Measurements from ENCODE around the gene PLXNC1. TPM values are rescaled to one million over a fixed set of nuclear protein-coding genes. Genes with fewer than 3 reads are reported as not detected.

PLXNC1 gene
- total RNA-seq, 2 experiments from 2014 or later = 4.0 to 5.6 TPM

DNA sequence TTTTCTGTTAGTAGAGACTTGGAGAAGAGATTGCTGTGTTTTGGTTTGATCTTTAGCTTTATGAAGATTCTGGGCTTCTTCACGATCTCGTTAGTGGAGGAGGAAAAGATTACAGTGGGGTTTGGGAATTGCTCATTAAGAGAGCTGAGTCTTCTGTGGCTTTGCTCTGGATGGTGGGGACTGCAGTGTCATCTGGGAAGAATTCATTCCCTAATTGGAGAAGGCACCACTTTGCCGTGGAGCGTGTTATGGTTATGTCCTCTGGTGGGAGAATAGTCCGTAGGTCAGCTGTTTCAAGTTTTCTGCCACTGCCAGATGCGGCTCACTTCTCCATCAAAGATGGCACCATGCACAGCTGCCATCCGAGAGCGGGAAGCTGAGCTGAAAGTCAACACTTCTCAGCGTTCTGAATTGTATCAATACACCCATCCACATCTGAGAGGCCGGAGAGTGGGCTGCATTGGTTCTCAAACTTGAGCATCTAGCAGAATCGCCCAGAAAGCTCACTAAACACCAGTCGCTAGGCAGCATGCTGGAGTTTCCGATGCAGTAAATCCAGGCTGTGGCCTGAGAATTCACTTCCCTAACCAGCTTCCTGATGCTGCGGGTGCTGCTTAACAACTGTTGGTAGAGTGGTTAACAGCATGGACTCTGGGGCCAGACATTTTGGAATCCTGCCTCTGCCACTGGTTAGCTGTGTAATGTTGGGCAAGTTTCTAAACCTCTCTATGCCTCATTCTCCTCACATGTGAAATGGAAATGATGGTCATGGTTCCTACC lies 117.8 kb downstream of the PLXNC1 start:
- CTCF ChIA-PET = no interaction called here
- POLR2A ChIA-PET = no interaction called here

DNA sequence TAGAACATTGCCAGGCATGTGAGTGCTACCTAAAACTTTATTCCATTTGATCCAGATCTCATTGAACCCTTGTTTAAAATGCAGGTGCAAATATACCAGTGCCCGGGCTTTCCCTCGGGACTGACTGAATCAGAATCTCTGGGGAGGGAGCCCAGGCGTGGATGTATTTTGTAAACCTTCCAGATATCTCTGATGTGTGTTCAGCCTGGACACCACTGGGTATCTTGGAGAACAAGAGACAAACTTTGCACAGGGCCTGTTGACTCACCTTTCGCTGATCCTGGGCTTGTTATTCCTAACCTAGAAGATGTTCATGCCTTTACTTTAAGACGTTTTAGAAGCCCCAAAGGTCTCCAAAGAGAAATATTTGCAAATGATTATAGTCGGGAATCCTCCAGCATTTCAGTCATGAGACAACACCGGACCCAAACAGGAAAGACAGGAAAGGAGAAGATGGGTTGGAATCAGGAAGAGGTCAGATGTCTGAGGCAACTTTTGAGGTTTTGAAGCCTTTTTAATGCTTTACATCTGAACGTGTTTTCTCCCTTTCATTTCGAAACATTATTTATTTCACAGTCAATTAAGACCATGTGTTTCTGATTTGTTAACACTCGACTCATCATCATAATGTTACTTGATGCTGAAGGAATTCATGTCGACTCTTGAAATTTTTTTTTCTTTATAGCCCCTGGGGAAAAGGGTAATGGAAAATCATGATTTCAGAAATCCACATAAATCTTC lies 118.6 kb downstream of the PLXNC1 start:
- ChIA-PET CTCF (no interaction called here), POLR2A (no interaction called here)

DNA sequence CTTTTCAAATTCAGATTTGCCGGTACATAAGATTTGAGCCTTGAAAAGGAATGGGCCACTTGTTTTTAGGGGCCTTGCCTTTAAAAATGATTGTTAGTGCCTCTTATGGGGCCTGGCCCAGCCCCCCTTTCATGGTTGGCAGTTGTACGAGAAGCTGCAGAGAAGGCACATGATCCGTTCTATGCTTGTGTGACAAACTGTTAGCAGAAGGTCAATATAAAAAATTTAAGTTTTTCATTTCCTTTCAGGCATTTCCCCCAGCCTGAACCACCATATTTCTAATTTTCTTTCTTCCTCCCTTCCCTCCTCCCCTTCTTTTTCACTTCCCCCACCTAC lies 119.1 kb downstream of the PLXNC1 start:
- ChIA-PET CTCF (no interaction called here), POLR2A (no interaction called here)

DNA sequence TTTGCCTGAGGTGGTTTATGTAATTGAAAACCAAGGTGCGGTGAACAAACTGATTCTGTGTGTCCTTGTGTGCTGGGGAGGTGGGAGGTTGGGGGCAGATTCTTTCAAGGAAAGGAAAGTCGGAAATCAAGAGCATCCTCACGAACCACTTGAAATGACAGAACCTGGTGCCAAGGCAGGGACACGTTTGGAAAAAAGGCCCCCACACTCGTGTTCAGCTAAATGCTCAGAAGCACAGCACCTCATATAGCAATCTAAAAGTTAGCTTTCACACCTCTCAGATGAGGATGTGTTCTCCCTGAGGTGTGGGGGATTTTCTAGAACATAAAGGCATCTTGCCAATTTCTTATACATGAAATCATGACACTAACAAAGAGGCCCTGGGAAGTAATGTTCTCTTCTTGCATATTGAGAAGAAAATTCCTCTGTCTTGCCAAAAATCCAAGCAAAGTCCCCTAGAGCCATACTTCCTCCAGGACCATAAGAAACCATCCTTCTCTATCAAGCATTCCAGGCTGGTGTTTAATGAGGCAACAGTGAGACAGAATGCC lies 119.6 kb downstream of the PLXNC1 start:
- CTCF ChIA-PET = interaction anchor here (0.6 kb wide), 1 partner anchor 17 kb away, joined by 4 read pairs; no protein-coding TSS in a partner anchor
- POLR2A ChIA-PET = no interaction called here

DNA sequence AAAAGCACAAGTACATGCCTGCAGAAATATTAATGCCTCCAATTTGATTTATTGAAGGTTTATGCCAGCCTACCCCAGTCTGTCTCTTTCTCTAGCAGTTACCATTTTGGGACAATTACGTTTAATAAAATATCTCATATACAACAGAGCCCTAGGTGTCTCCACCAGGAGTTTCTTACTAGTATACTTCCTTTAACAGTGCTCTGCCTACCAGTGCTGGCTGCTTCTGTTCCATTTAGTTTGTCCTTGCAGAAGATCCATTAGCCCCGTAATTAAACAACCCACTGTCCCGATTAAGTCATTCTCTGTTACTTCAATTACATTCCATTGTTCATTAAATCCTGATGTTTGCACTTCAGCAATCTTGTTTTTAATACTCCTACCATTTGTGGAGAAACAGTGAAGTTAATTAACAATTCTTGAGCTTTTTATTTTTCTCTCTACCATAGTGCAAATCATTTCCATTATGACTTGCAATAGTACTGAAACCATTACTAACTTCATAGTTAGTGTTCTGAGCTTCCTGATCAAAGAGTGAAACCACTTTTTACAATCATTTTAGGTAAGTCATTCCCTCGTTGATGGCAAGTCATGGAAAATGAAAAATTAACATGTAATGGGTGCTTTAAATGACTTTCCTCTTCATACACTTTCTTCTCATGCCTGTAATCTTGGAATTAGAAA lies 121.1 kb downstream of the PLXNC1 start:
- ChIA-PET CTCF (interaction anchor here (1.1 to 2.2 kb wide), 3 partner anchors 36 to 121 kb away, joined by 4 to 7 read pairs (median 6); partner anchors contain the start of gene PLXNC1), POLR2A (interaction anchor here (1.4 kb wide), 1 partner anchor 62 kb away, joined by 4 read pairs; no protein-coding TSS in a partner anchor)

DNA sequence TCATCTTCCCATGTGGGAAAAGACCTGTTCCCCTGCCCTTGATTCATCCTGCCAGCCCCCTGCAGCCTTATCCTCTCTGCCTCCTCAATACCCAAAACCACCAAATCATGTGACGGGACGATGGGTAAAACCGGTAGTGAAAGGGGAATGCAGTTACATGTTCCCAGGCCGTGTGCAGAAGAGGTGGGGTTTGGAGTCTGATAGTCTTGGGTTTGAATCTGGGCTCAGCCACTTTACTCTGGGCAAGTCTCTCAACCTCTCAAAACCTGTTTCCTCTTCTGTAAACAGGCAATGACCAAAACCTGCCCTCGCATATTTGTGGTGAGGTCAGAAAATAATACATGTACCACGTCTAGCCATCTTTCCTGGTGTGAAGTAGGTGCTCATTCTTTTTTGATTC lies 123.0 kb downstream of the PLXNC1 start:
- POLR2A ChIA-PET = no interaction called here
- CTCF ChIA-PET = interaction anchor here (1.3 kb wide), 1 partner anchor 42 kb away, joined by 3 read pairs; no protein-coding TSS in a partner anchor

DNA sequence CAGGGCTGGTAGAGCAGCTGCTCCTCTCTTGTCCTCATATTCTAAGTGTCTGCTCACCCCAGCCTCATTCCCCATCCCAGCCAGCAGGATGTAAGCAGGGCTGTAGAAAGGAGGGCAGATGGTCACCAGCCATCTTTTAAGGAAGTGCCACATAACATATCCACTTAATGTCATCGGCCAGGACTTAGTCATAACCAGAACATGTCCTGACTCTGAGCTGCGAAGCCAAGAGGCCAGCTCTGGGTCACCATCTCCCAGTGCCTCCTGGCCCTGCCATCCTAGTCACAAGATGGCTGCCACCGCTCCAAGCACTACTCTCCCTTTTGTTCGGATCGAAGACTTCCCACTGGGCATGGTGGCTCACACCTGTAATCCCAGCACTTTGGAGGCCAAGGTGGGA lies 123.9 kb downstream of the PLXNC1 start:
- POLR2A ChIA-PET = no interaction called here
- CTCF ChIA-PET = interaction anchor here (1.2 kb wide), 1 partner anchor 258 kb away, joined by 3 read pairs; no protein-coding TSS in a partner anchor

DNA sequence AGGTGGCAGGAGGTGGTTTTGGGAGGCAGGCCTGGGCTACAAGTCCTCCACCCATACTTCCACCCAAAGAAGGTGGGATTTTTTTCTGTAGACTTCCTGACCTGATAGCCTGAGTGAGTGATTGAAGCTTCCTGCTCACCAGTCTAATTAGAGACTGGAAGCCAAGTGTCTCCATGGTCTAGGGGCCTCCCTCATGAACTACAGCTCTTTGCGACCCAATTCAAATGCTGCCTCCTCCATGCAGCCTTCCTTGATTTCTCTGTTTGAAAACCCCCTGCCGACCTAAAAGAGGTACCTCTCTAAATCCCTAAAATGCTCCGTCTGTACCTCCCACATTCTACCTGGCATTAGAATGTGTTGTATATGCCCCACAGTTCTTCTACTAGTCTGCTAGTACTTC lies 124.9 kb downstream of the PLXNC1 start:
- CTCF ChIA-PET = interaction anchor here (1.0 to 1.2 kb wide), 2 partner anchors 9 to 257 kb away, joined by 3 to 4 read pairs; no protein-coding TSS in a partner anchor

DNA sequence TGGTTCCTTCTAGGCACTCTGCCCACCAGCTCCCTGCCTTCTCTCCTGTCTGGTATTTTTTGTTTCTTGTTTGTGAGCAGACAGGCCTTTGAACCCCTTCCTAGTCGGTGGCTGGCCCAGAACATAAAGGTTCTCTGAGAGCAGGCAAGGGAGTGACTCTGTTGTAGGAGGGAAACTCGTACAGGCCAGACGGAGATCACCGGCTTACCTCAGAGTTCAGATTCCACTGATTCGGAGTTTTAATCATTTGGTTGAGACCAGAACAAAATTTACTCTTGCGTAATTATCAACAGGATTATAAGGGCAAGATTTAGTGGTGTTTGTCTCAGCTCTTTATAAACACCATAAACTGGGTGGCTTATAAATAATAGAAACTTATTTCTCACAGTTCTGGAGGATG lies 128.3 kb downstream of the PLXNC1 start:
- ChIA-PET POLR2A (no interaction called here), CTCF (interaction anchor here (0.9 kb wide), 1 partner anchor 128 kb away, joined by 4 read pairs; no protein-coding TSS in a partner anchor)

More for the DNA sequence above, 124.9 kb downstream of the PLXNC1 start:
- POLR2A ChIA-PET = no interaction called here

DNA sequence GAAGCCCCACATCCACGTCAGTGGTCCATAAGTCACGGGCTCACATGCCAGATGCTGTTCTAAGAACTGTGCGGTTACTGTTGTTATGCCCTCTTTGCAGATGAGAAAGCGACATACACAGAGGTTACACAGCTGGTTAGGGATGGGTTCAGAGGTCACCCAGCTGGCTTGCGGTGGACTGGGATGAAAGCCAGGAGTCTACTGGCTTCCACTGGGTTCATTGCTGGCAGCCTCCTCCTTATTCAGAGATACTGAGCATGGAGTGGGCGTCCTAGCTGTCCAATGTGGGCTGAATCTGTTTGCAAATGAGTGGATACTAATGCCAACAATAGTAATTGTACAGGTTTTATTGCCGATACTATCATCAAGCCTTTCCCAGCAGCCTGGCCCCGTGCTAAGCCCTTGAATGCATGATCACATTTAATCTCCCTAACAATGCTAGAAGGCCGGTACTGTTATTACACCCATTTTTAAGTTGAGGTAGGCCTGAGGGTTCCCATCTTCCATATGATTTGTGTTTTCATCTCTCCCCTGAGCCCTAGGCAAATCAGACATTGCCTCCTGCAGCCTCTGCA lies 129.1 kb downstream of the PLXNC1 start:
- POLR2A ChIA-PET = no interaction called here
- CTCF ChIA-PET = no interaction called here

DNA sequence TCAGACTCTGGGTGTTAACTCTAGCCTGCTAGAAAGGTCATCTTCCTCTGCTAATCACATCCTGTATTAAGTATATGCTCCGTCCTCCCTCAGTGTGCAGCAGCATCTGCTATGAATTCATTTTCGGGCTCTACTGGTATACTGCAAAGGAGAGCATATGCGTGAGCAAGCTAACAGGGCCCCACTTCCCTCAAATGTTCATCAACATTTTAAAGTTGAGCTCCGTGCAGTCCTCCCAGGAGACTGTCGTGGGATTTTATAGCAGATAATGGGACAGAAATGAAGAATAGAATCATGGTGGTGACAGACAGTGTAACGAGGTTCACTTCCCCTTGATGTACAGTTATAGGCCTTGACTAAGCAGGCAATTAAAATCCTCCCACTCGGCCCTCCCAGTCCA lies 131.7 kb downstream of the PLXNC1 start:
- ChIA-PET POLR2A (no interaction called here), CTCF (no interaction called here)

DNA sequence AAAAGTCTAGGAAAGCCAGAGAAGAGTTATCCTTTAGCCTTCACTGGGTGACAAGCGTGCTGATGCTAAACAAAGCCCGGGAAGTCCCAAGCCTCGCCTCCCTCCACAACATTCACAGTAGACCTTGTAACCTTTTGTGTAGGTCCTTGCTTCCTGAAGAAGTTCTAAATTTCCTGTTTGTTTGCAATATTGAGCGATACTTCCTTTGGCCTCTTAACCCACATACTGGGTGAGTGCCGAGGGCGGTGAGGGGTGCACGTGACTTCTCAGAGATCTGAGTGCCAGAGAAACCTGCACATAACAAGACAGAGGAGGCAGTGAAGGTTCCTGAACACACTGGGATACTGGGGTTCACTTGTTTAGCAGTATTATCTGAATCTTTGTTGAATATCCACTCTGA lies 134.3 kb downstream of the PLXNC1 start:
- POLR2A ChIA-PET = no interaction called here
- CTCF ChIA-PET = interaction anchor here (1.0 kb wide), 1 partner anchor 9 kb away, joined by 4 read pairs; no protein-coding TSS in a partner anchor

DNA sequence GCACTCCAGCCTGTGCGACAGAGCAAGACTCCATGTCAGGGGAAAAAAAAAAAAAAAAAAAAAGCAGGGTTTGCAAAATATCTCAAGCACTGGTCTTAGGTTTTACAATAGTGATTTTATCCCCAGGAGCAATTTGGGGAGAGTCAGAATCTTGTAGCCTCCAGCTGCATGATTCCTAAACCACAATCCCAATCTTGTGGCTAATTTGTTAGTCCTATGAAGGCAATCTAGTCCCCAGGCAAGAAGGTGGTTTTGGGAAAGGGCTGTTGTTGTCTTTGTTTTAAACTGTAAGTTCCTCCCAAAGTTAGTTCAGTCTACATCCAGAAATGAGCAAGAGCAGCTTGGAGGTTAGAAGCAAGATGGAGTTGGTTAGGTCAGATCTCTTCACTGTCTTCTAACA lies 135.7 kb downstream of the PLXNC1 start:
- POLR2A ChIA-PET = interaction anchor here (0.7 kb wide), 2 partner anchors 99 to 1890 kb away, joined by 6 to 8 read pairs; no protein-coding TSS in a partner anchor
- CTCF ChIA-PET = interaction anchor here (0.6 kb wide), 1 partner anchor 153 kb away, joined by 3 read pairs; no protein-coding TSS in a partner anchor

DNA sequence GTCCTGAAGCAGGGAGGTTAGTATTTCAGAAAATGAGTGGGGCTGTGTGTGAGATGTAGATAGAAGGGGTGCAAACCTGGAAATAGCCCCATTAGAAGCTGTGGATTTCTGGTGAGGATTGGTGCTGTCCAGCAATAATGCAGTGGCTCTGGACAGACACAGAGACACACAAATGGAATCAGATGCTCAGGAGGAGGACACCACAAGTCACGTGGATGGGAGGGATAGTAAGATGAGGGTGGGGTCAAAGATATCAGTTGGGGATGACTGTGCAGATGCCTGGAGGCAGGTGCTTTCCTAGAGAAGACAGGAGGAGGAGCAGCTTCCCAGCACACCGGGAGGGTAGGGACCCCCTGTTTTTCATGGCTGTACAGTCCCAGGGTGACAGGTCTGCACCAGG lies 136.5 kb downstream of the PLXNC1 start:
- ChIA-PET POLR2A (no interaction called here), CTCF (interaction anchor here (1.0 kb wide), 1 partner anchor 150 kb away, joined by 4 read pairs; no protein-coding TSS in a partner anchor)

DNA sequence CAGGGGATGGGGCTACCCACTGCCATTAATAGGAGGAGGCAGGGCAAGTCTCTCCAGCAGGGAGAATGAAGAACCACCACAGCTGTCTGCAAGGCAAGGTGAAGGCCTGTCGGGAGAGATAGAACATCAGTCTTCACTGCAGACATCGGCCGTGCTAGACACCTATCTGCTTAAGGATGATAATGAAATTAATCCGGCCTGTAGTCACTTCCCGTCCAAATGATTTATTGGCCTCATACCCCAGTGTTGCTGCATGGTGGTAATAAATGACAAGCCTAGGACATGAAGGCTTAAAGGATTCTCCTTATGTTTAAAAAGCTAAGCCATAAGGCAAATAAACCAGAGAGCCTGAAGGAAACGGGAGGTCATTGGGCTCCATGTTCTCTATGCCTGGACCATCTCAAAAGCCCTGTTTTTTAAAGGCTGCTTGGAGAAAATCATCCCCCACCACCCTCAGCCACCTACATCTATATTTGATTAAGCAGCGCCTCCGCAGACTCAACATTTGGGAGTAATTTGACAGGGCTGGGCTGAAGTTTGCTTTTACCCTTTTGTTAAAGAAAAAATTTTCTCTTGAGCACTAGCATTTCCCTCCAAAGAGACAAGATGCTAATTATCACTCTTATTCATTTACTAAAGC lies 137.7 kb downstream of the PLXNC1 start:
- ChIA-PET CTCF (interaction anchor here (1.0 kb wide), 1 partner anchor 151 kb away, joined by 4 read pairs; no protein-coding TSS in a partner anchor), POLR2A (no interaction called here)

DNA sequence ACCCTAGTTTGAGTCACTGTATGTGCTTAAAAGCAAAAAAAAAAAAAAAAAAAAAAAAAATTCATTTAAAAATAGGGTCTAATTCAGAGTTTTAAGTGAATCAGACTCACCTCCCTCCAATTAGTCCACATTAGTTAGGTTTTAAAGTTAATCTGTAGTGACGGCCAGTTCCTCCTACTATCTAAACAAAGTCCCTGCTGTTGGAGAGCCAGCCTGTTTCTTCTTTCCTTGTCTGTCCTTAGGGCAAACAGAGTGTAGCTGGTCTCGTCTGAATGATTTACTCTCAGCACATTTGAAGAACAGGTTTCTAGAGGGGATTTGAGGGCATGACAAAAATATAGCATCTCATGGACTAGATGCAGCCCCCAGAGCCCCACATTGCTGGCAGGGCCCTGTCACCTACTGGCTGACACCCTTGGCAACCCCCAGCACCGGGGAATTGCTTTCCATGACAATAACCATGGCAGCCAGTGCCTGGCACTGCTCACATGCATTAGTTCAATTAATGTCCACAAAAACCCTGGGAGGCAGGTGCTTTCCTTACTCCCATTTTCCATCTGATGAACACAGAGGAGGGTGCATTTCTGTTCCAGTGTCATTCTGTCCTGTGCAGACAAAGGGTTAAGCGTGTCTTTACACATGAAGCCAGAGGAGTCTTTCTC lies 138.3 kb downstream of the PLXNC1 start:
- ChIA-PET CTCF (no interaction called here), POLR2A (no interaction called here)

DNA sequence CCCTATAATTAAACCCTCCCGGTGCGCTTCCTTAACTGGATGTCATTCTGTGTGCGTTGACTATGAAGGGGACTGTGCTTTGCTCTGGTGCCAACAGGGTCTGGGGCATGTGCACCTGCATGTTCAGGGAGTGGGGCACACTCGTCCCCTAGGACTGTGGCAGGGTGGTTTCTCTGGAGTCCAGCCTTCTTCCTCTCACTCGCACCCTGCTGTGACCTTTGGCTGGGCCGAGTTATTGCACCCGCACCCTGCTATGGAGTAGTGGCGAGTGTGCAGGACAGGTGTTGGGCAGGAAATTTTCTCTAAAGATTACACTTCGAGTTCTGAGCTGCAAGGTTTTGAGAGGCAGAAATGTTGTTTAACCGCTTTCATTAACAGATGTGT lies 138.9 kb downstream of the PLXNC1 start:
- CTCF ChIA-PET = no interaction called here
- POLR2A ChIA-PET = no interaction called here

DNA sequence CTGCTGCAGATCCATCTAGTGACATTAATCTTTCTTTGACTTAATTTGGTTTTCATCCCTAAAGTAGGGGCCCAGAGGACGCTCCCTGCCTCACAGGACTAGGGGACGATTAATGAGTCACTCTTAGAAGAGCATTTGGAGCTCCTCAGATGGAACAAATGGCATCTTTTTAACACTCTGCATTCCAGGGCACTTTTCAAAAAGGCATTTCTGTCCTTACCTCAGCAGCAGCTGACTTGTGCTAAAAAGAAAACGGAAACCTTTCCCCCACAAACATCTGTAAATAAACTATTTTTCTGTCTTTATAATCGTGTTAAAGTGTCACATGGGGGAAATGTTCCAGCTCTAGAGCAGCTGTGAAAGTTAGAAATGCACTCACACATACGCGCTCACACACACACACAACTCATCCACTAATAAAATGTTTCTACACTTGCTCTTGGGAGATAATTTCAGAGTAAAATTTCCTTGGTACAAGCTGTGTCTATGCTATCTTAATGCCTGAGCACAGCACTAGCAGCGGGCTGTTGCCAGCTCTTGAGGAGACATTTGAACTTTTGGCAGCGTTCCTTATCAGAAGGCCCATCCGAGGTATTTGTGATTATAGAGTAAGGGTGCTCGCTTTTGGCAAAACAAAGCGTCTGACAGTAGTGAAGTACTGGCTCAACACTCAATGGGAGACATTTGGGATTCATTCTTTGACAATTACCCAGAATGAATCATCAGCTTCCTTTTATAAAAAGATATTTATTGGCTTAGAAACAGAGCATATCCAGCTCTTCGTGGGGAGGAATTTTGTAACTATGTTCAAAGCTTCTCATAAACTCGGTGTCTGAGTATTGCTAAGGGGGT lies 141.3 kb downstream of the PLXNC1 start:
- CTCF ChIA-PET = no interaction called here
- POLR2A ChIA-PET = no interaction called here
